HG03066 (cell line): ENCODE results near the gene NUP107.

Source experiments
- ATAC-seq: cut with Tn5 transposase; IDR thresholded peaks from one replicate; pipeline ENCODE4 v1.9.1; 2021; ENCODE audit warnings: low read depth; ENCODE audit not compliant: unreplicated experiment

The NUP107 gene

DNA sequence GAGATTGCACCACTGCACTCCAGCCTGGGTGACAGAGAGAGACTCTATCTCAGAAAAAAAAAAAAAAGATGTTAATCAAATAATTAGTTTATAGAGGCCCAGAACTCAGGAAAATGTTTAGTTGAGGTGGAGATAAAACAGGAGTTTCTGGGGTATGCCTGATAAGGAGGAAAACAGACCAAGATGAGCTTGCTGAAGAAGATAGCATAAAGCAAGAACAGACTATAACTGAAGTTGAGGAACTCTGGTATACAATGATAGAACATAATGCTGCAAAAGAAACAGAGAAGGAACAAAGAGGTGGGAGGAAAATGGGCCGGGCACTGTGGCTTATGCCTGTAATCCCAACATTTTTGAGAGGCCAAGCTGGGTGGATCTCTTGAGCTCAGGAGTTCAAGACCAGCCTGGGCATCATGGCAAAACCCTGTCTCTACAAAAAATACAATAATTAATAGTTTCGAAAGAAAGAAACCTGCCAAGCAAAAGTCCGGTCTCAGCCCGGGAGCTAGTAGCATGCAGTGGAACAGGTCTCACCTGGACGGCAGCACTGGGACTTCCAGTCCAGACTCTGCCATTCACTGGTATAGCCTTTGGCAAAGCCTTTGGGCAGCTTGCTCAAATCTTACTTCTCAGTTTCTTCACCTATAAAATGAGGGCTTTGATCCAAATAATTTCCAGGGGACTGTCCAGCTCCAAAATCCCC, 84.6 kb downstream of the NUP107 start:
- ATAC-seq = no peak

DNA sequence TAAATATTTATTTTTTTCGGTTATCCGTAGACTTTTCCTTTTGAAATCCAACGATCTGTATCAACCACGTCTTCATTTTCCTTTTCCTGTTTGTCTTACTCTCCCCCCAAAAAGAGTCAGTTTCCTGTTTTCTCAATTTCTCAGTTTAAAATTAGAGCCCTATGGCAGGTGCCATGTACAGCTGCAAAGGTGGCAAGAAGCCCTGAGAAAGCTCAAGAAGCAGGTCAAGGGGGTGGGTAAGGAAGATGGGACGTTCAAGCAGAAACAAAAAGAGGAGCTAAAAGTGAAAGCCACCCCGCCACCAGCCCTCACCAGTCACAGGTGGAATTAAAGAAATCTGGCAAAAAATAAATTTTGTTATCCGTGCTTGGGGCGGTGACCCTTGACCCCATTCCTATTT, 85.9 kb downstream of the NUP107 start:
- no peak for ATAC-seq

DNA sequence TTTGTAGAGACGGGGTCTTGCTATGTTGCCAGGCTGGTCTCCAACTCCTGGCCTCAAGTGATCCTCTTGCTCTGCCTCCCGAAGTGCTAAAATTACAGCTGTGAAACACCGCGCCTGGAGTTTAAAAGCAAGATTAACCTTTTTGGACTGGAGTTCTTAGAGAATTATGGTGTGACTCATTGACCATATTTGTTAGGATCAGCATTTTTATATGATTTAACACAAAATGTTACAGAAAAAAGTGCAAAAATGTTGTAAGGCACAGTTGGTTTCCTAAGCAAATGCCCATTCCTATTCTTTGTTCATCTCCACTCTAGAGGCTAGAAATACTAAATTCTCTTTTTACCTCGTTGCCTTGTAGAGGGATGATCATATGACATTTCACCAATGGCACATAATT, 86.8 kb downstream of the NUP107 start:
- ATAC-seq = no peak

DNA sequence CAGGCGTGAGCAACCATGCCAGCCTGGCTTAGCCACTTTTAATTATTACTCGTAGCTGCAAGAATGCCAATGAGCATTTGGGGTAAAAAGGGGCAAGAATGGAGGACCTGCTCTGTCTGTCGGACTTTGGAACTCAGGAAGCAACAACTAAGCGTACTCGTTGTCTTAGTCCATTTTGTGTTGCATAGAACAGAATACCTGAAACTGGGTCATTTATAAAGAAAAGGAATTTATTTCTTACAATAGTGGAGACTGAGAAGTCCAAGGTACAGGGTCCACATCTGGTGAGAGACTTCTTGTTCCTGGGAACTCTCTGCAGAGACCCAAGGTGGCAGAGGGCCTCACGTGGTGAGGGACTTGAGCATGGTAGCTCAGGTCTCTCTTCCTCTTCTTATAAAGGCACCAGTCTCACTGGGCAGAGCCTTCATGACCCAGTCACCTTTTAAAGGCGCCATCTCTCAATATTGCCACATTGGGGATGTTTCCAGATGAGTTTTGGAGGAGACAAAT, 88.4 kb downstream of the NUP107 start:
- ATAC-seq = no peak

DNA sequence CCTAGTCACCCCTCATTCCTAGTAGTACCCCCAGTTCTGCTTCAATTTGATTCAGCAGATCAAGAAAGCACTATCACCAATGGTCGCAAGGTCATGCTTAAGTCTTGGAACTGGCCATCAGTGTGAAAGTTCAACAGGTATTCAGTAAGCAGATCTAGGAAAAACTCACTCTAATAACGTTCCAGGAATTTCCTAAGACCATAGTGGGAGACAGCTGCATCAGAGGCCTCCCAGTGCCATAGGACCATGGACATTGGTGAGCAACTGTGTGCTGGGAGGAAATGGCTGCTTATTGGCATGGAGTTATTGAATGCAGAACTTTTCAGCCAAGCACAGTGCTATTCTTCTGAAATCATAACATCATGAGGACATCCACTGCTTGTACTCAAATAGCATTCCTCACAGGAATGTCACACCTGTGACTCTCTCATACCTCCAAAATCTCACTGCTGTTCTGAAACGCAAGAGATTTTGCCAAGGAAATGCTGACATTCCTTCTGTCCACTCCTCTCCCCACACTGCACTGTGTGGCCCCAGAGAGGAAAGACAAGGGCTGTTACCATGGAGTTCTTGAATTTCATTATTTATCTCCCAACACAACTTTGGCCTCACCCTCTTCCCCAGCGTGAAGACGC, 90.3 kb downstream of the NUP107 start:
- ATAC-seq = no peak

DNA sequence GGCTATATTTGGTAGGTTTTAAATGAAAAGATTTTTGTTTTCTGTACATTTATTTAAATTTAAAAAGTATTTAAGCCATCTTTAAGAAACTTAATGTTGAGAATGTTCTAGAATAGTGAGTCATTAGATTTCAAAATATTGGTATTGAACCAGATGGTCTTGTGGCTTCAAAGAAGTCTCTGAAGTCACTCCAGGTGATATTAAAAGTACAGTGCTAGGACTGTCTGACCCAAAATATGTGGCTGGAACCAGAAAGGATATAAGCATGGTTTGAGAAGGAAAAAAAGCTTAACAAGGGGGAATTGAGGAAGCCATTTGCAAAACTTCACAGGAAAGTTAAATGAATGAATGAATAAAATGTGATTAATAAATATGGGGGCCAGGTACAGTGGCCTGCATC, 92.5 kb downstream of the NUP107 start:
- ATAC-seq = no peak

DNA sequence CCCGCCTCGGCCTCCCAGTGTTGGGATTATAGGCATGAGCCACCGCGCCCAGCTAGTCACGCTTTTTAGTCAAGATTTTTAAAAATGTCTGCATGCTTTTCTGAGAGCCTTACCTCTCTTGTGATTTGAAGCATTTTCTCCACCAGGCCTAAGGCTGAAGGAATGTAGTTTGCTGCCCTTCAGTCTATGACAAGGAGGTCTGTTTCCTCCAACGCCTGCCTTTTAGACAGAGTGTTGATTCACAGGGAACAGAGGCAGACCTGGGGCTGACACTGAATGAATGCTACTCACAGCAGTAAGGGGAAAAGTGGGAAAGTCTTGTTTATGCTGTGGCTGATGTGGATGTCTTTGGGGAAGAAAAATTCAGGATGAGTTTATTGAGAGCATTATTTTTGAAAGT, 94.0 kb downstream of the NUP107 start:
- ATAC-seq = no peak

DNA sequence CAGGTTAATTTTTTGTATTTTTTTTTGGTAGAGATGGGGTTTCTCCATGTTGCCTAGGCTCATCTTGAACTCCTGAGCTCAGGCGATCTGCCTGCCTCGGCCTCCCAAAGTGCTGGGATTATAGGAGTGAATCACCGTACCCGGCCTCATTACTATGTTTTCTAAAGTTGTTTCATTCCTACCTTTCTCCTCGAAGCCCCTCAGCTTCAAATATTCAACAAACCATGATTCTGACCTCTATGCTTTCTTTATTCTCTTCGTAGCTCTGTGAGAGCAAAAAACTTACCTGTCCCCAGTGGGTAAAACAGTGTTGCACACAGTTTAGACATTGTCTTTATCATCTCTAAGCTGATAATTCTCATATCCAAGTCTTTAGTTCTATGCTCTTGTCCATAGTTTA, 95.0 kb downstream of the NUP107 start:
- ATAC-seq = no peak

DNA sequence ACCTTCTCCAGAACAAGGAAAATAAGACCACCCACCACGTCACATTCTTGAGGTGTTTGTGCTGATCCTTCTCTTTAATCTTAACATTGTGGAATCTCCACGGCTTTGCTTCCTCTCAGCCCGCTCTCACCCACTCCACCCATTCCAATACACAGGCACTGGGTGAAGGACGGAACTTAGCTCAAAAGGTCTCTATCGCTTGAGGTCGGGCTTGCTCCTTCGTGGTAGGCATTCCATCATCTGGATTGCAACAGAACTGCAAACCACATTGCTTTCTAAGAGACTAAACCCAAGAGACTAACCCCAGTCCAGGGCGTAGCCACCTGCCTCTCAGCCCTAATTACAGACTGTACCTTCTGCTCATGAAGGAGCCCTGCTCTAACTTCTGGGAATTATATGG, 97.2 kb downstream of the NUP107 start:
- no peak for ATAC-seq

DNA sequence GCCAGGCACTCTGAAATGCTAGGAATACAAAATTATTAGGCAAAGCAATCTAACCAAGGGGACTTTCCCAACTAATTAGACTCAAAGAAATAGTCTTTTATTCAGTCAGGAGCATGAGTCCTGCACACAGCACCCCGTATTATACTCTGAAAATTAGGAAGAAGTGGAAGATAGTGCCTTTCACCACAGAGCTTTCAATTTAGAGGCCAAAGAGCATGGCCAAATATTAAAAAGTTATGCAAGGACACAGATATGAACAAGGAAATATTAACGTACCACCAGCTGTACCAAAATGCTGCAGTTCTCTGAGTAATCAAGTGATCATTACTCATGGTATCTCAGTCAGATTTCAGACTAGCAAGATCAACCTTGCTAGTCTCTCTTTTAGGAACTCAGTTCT, 98.6 kb downstream of the NUP107 start:
- ATAC-seq = no peak

DNA sequence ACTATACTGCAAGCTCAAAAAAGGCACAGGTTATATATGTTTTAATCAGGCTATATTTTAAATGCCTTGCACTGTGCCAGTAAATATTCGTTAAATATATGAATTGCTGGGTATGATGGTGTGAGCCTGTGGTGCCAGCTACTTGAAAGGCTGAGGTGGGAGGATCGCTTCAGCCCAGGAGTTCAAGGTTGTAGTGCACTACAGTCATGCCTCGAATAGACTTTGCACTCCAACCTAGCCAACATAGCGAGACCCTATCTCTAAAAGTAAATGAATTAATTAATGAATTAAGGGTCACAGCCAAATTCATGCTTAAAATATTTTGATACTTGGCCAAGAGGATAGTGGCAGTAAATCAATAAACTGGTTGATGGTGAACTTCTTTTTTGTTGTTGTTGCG, 99.0 kb downstream of the NUP107 start:
- ATAC-seq = no peak

DNA sequence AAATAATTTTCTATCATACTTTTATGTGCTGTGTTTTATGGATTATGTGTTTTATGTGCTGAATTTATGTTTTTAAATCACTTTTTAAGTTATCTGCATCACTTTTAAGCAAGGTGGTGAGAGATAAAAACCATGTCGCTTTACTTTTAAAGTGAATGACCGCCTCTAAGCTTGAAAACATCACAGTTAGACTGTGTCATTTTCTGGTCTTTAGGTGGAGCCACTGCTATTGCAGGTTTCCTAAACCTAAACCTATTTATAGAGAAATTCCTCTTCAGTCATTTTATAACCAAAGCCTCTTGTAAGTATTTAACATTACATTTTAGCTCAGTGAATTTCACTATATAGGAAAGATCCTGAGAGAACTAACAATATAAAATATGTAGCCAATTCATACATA, 100.2 kb downstream of the NUP107 start:
- ATAC-seq = no peak

DNA sequence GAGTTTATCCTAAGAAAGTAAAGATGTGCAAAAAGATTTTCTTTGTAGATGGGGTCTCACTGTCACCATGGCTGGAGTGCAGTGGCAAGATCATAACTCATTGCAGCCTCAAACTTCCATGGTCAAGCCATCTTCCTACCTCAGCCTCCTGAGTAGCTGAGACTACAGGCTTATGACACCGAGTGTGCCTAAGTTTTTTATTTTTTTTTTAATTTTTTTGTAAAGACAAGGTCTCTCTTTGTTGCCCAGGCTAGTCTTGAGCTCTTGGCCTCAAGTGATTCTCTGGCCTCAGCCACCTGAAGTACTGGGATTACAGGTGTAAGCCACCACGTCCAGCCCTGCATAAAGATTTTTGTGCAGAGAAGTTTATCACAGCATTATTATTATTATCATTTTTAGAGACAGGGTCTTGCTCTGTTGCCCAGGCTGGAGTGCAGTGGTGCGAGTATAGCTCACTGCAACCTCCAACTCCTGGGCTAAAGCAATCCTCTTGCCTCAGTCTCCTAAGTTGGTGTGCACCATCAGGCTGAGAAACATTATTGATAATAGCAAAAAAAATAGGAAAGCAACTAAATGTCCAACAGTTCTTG, 101.9 kb downstream of the NUP107 start:
- no peak for ATAC-seq

DNA sequence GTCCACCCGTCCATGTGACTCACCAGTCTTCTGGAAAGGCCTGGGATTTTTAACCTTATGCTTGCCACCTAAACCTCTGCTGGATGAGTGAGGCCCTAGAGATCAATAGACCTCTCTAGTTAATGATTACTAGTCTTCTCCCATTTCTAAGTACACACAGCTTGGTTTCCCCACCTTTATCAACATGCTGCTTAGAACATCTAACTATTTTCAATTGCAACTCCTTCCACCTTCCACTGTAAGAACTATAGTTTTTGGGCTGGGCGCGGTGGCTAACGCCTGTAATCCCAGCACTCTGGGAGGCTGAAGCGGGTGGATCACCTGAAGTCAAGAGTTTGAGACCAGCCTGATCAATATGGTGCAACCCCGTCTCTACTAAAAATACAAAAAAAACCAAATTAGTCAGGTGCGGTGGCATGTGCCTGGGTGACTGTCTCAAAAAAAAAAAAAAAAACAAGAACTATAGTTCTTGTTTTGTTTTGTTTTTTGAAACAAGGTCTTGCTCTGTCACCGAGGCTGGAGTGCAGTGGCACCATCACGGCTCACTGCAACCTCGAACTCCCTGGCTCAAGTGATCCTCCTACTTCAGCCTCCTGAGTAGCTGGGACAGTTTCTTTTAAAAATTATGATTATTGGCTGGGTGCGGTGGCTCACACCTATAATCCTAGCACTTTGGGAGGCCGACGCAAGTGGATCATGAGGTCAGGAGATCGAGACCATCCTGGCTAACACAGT, 102.5 kb downstream of the NUP107 start:
- no peak for ATAC-seq

DNA sequence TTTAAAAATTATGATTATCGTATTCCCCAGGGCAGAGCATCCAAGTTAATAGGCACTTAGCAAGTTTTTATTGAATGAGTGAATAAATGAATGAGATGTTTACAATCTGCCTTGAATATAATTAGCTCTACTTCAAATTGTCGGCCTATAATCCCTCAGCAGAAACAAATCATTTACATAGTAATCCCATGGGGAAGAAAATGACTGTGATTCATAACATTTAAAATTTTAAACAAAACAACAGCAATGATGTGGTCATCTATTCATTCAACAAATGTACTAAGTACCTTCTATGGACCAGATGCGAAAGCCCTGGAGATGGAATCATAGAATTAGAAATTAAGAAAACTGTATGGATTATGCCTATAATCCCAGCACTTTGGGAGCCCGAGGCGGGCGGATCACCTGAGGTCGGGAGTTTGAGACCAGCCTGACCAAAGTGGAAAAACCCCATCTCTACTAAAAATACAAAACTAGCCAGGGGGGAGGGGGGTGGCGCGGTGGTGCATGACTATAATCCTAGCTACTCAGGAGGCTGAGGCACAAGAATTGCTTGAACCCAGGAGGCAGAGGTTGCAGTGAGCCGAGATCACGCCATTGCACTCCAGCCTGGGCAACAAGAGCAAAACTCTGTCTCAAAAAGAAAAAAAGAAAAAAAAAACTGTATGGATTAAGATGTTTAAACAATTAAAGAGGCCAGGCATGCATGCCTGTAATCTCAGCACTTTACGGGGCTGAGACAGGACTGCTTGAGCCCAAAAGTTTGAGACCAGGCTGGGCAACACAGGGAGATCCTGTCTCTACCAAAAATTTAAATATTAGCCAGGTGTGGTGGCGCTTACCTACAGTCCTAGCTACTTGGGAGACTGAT, 103.5 kb downstream of the NUP107 start:
- no peak for ATAC-seq

DNA sequence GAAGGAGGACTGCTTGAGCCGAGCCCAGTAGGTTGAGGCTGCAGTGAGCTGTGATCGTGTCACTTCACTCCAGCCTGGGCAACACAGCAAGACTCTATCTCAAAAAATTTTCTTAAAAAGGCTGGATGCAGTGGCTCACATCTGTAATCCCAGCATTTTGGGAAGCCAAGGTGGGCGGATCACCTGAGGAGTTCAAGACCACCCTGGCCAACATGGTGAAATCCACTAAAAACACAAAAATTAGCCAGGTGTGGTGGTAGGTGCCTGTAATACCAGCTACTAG, 104.1 kb downstream of the NUP107 start:
- ATAC-seq = no peak

DNA sequence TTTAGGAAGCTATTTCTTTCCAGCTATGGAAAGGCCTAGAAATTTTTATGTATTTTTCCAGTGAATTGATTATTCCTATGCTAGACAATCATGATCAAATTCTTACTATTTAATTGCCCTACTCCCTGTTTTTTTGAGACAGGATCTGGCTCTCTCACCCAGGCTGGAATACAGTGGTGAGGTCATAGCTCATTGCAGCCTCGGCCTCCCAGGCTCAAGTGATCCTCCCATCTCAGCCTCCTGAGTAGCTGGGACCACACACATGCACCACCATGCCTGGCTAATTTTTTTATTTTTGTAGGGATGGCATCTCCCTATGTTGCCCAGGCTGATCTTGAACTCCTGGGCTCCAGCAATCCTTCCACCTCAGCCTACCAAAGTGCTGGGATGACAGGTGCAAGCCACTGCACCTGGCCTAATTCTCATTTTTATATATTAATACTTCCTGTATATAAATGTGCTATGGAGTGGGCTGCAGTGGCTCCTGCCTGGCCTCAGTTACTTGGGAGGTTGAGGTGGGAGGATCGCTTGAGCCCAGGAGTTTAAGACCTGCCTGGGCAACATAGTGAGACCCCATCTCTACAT, 105.2 kb downstream of the NUP107 start:
- no peak for ATAC-seq

DNA sequence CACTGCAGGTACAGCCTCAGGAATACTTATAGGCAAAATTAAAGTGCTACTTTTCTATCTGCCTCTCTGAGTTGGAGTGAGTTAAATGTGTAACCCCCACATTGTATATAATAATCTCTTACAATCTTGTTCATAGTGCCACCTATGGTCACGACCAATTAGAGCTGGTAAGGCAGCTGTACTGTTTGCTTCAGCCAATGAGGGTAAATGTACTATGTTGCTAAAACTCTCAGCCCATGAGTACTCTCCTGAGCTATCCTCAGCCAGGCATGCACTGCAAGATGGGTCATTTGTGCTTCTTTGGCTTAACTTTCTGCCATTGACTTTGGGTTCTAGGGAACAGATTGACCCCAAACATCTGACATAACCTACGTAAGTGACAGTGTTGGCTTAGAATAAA, 106.2 kb downstream of the NUP107 start:
- ATAC-seq = peak; percentile 91

DNA sequence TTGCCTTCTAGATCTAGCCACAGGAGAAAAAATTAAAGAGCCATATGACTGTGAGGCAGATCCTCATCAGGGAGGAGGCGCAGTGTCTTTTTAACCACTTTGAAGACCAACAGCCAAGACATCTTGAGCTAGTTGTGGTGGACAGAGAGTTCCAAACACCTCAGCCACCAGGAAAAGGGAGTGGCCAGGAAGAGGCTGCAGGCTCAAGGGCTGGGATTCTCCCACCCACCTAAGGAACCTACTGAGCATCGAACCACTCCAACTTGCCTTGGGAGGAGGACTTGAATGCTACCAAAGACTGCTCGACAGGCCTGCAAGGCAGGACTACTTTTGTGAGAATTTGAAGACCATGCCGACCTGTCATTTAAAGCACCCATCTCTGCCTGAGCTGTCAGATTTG, 106.7 kb downstream of the NUP107 start:
- ATAC-seq = no peak

DNA sequence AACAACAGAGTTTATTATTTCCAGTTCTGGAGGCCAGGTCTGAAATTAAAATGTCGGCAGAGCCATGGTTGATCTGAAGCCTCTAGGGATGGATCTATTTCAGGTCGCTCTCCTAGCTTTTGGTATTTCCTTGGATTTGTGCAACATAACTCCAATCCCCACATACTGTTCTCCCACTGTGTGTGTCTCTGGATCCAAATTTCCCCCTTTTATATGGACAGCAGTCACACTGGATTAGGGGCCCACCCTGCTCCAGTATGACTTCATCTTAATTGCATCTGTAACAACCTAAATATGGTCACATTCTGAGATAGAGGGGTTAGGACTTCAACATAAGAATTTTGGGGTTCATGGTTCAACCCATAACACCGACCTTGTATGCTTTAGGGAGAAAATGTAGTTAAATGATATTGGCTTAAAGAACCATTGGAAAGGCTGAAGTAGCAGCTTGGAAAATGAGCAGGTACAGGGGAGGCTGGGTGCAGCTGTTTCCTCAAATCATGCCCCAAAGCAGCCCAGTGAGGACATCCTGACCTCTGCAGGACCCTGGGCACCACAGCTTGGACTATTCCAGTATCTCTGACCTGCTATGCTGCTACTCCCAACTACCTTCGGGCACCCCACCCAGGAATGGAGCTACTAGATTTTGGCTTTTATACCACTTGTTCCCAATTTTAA, 107.3 kb downstream of the NUP107 start:
- ATAC-seq = no peak
